ENCODE measurements around the gene PTPRK.

PTPRK gene

GRCh38 chr6:128323011-128323410 lies 197.4 kb downstream of the PTPRK start:
- TF ChIP-seq CTCF (IDR thresholded peaks at IDR 0.05; ENCODE audit: insufficient read depth, missing control alignments), result no peak
- no peak for FAIRE-seq
- no peak for DNase-seq (ENCODE audit: insufficient read length, low spot score)

GRCh38 chr6:128319946-128320345 lies 200.5 kb downstream of the PTPRK start:
- DNase-seq (ENCODE audit: insufficient read length, low spot score), result no peak
- TF ChIP-seq CTCF (IDR thresholded peaks at IDR 0.05; ENCODE audit: insufficient read depth, missing control alignments), result no peak
- no peak for FAIRE-seq

- no peak for TF ChIP-seq CTCF (IDR thresholded peaks at IDR 0.05; ENCODE audit: insufficient read depth, missing control alignments)
- no peak for FAIRE-seq
- DNase-seq (ENCODE audit: insufficient read length, low spot score), result no peak
These were observed 201.2 kb downstream of the PTPRK start for GRCh38 chr6:128319157-128319556.

- DNase-seq (ENCODE audit: insufficient read length, low spot score) (no peak), FAIRE-seq (no peak)
These were observed 204.0 kb downstream of the PTPRK start for GRCh38 chr6:128316258-128316929.

GRCh38 chr6:128314190-128314589 lies 206.2 kb downstream of the PTPRK start:
- TF ChIP-seq CTCF (IDR thresholded peaks at IDR 0.05; ENCODE audit: insufficient read depth, missing control alignments), result no peak
- no peak for FAIRE-seq
- DNase-seq (ENCODE audit: insufficient read length, low spot score), result no peak

More at GRCh38 chr6:128316258-128316929, 204.0 kb downstream of the PTPRK start:
- no peak for TF ChIP-seq CTCF (IDR thresholded peaks at IDR 0.05; ENCODE audit: insufficient read depth, missing control alignments)

- no peak for TF ChIP-seq CTCF (IDR thresholded peaks at IDR 0.05; ENCODE audit: insufficient read depth, missing control alignments)
- FAIRE-seq, result no peak
These were observed 208.3 kb downstream of the PTPRK start for GRCh38 chr6:128311944-128312570.

GRCh38 chr6:128310451-128310850 lies 209.9 kb downstream of the PTPRK start:
- FAIRE-seq (no peak), DNase-seq (ENCODE audit: insufficient read length, low spot score) (no peak)
- TF ChIP-seq CTCF (IDR thresholded peaks at IDR 0.05; ENCODE audit: insufficient read depth, missing control alignments), result no peak

More at GRCh38 chr6:128311944-128312570, 208.3 kb downstream of the PTPRK start:
- no peak for DNase-seq (ENCODE audit: insufficient read length, low spot score)
